Measurements from ENCODE around the gene PRR22. TPM values are rescaled to one million over a fixed set of nuclear protein-coding genes. Genes with fewer than 3 reads are reported as not detected.

Gene PRR22
- total and polyA plus RNA-seq, 9 of the 15 experiments (the other 6 are each of a cell fraction or from before 2014, with no cell fraction given) = 0.03 to 12.0 (median 2.0) TPM; not detected in 1

GRCh38 chr19:5805462-5806132 lies 21.1 kb upstream of the PRR22 start (continued):
- no peak for TF ChIP-seq FUS (optimal IDR thresholded peaks at IDR 0.05; ENCODE audit: low read depth, low read length)
- 0 out of 2 replicates have a peak, but pooled peaks have one; percentile 12 for TF ChIP-seq ARID1B (IDR thresholded peaks at IDR 0.05)
- TF ChIP-seq EP300 (IDR thresholded peaks at IDR 0.05; ENCODE audit: low read length) = no peak
- TF ChIP-seq SOX6 (IDR thresholded peaks at IDR 0.05) = no peak
- TF ChIP-seq DACH1 (IDR thresholded peaks at IDR 0.05; ENCODE audit: partially characterized antibody) = no peak
- peak; percentile 68 for TF ChIP-seq CTBP1 (IDR thresholded peaks at IDR 0.05; ENCODE audit: borderline replicate concordance)
- TF ChIP-seq, protein P1, sequence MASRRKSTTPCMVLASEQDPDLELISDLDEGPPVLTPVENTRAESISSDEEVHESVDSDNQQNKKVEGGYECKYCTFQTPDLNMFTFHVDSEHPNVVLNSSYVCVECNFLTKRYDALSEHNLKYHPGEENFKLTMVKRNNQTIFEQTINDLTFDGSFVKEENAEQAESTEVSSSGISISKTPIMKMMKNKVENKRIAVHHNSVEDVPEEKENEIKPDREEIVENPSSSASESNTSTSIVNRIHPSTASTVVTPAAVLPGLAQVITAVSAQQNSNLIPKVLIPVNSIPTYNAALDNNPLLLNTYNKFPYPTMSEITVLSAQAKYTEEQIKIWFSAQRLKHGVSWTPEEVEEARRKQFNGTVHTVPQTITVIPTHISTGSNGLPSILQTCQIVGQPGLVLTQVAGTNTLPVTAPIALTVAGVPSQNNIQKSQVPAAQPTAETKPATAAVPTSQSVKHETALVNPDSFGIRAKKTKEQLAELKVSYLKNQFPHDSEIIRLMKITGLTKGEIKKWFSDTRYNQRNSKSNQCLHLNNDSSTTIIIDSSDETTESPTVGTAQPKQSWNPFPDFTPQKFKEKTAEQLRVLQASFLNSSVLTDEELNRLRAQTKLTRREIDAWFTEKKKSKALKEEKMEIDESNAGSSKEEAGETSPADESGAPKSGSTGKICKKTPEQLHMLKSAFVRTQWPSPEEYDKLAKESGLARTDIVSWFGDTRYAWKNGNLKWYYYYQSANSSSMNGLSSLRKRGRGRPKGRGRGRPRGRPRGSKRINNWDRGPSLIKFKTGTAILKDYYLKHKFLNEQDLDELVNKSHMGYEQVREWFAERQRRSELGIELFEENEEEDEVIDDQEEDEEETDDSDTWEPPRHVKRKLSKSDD (conservative IDR thresholded peaks at IDR 0.05; ENCODE audit: low read length) = no peak
- no peak for TF ChIP-seq FOXJ3 (CRISPR knock-in tag; IDR thresholded peaks at IDR 0.05)
- no peak for TF ChIP-seq ZNF41 (CRISPR knock-in tag; conservative IDR thresholded peaks at IDR 0.05)
- TF ChIP-seq CBX8 (IDR thresholded peaks at IDR 0.05; ENCODE audit: borderline replicate concordance, extremely low read depth, low read depth, low read length, poor library complexity, severe bottlenecking) = no peak
- no peak for TF ChIP-seq ZNF133 (CRISPR knock-in tag; IDR thresholded peaks at IDR 0.05)
- no peak for TF ChIP-seq TEAD1 (CRISPR knock-in tag; IDR thresholded peaks at IDR 0.05)
- no peak for TF ChIP-seq ZNF165 (CRISPR knock-in tag; IDR thresholded peaks at IDR 0.05; ENCODE audit: borderline replicate concordance)
- TF ChIP-seq ZNF212 (CRISPR knock-in tag; IDR thresholded peaks at IDR 0.05) = no peak
- no peak for TF ChIP-seq RUNX1 (IDR thresholded peaks at IDR 0.05; ENCODE audit: low read depth)
- TF ChIP-seq RNF2 (IDR thresholded peaks at IDR 0.05) = no peak
- TF ChIP-seq STAG1 (CRISPR knock-in tag; IDR thresholded peaks at IDR 0.05; ENCODE audit: borderline replicate concordance) = no peak
- peak in 1 of 2 experiments; percentile 96 for TF ChIP-seq MAZ (CRISPR knock-in tag; conservative IDR thresholded peaks at IDR 0.05 in 1 of 2, IDR thresholded peaks at IDR 0.05 in 1 of 2)
- no peak for TF ChIP-seq POLR3G (IDR thresholded peaks at IDR 0.05; ENCODE audit: extremely low read depth, insufficient read length, insufficient replicate concordance)
- no peak for TF ChIP-seq NONO (IDR thresholded peaks at IDR 0.05; ENCODE audit: low read depth in 2 of 2, low read length in 1 of 2)
- TF ChIP-seq, protein P2, sequence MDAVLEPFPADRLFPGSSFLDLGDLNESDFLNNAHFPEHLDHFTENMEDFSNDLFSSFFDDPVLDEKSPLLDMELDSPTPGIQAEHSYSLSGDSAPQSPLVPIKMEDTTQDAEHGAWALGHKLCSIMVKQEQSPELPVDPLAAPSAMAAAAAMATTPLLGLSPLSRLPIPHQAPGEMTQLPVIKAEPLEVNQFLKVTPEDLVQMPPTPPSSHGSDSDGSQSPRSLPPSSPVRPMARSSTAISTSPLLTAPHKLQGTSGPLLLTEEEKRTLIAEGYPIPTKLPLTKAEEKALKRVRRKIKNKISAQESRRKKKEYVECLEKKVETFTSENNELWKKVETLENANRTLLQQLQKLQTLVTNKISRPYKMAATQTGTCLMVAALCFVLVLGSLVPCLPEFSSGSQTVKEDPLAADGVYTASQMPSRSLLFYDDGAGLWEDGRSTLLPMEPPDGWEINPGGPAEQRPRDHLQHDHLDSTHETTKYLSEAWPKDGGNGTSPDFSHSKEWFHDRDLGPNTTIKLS (IDR thresholded peaks at IDR 0.05; ENCODE audit: borderline replicate concordance, low read depth) = peak; percentile 36; the same call in 1 of the 2 replicates
- no peak for TF ChIP-seq MIER1 (IDR thresholded peaks at IDR 0.05; ENCODE audit: low read depth)
- TF ChIP-seq NBN (IDR thresholded peaks at IDR 0.05; ENCODE audit: low read depth) = 0 out of 2 replicates have a peak, but pooled peaks have one; percentile 54
- TF ChIP-seq ARID2 (IDR thresholded peaks at IDR 0.05) = 0 out of 2 replicates have a peak, but pooled peaks have one; percentile 5
- TF ChIP-seq KDM1A (IDR thresholded peaks at IDR 0.05) = no peak
- no peak for TF ChIP-seq OTX1 (CRISPR knock-in tag; IDR thresholded peaks at IDR 0.05)

Measured in K562 (cell line).